ENCODE results near the gene RIPPLY3. TPM values are rescaled to one million over a fixed set of nuclear protein-coding genes. Genes with fewer than 3 reads are reported as not detected.

Gene RIPPLY3
- total and polyA plus RNA-seq, 2 experiments from 2014 or later: 2.5 to 2.8 TPM

DNA sequence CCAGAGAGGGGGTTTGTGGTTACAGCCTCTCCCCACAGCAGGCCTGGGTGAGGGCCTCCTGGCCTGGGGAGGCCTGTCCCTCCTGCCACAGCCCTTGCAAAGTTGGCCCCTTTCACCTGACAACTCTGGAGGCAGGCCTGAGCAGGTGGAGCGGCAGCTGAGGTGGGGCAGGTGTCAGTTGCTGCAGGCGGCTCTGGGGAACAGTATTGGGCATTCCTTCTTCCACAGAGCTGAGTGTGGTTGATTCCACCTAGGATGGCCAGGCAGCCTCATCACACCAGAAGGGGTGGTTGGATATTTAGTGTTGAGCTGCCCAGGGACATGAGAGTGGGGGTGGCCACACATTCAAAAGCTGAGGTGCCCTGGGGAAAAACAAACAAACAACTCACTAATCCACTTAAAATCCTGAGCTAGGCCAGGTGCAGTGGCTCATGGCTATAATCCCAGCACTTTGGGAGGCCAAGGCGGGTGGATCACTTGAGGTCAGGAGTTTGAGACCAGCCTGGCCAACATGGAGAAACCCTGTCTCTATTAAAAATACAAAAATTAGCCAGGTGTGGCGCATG lies 35.3 kb downstream of the RIPPLY3 start (continued):
- TF ChIP-seq, protein P1, sequence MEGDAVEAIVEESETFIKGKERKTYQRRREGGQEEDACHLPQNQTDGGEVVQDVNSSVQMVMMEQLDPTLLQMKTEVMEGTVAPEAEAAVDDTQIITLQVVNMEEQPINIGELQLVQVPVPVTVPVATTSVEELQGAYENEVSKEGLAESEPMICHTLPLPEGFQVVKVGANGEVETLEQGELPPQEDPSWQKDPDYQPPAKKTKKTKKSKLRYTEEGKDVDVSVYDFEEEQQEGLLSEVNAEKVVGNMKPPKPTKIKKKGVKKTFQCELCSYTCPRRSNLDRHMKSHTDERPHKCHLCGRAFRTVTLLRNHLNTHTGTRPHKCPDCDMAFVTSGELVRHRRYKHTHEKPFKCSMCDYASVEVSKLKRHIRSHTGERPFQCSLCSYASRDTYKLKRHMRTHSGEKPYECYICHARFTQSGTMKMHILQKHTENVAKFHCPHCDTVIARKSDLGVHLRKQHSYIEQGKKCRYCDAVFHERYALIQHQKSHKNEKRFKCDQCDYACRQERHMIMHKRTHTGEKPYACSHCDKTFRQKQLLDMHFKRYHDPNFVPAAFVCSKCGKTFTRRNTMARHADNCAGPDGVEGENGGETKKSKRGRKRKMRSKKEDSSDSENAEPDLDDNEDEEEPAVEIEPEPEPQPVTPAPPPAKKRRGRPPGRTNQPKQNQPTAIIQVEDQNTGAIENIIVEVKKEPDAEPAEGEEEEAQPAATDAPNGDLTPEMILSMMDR (conservative IDR thresholded peaks at IDR 0.05; ENCODE audit: low read depth in 2 of 2): no peak

DNA sequence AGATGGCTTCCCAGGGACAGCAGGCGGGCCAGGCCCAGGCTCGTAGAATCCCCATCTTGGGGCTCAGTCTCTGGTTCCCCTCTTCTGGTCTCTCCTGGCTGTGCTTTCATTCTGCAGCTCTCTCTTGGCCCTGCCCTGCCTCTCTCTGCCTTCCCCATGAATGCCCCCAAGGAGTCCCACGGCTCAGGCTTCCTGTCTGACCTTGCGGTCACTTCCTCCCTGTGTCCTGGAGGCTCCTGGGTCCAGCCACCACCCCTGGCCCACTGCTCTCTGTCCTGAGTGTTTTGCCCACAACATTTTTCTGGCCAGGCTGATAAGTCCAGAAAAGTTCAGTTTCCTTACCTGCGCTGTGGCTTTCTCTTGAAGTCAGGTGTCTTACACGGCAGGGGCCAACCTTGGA lies 37.3 kb downstream of the RIPPLY3 start:
- Histone ChIP-seq H3K9me2 (ENCODE audit: insufficient read depth) (no peaks in the 10 kb centered on the region), H2AFZ (no peak overlapping the region), H3K27me3 (ENCODE audit: insufficient read depth) (peaks cover 47% of the 10 kb centered on the region), H3K36me3 (ENCODE audit: insufficient read depth) (no peaks in the 10 kb centered on the region), H3F3A (replicated peaks; ENCODE audit: low read depth) (no peaks in the 10 kb centered on the region), H4K20me1 (replicated peaks; ENCODE audit: insufficient read depth) (no peaks in the 10 kb centered on the region), H3K79me2 (replicated peaks; ENCODE audit: insufficient read depth) (no peaks in the 10 kb centered on the region), H3K4me2 (no peak overlapping the region), H3K27ac (ENCODE audit: low read depth) (no peak overlapping the region), H3K4me1 (ENCODE audit: insufficient read depth) (peaks cover 14% of the 10 kb centered on the region; the same call in 1 of the 2 replicates), H3K4me3 (no peak overlapping the region)
- no peak overlapping the region; the same call in 1 of the 2 replicates for H3K27ac Mint-ChIP-seq
- DNase-seq (ENCODE audit: low spot score) (no peak), ATAC-seq (no peak)
- peaks cover 38% of the 10 kb centered on the region for H3K27me3 Mint-ChIP-seq (ENCODE audit: insufficient read depth, low read depth, poor library complexity)
- peaks cover 38% of the 10 kb centered on the region for H3K4me1 Mint-ChIP-seq
- H3K36me3 Mint-ChIP-seq (ENCODE audit: low read depth): no peaks in the 10 kb centered on the region
- no peak overlapping the region for H3K4me3 Mint-ChIP-seq
- TF ChIP-seq ZNF331 (CRISPR knock-in tag; IDR thresholded peaks at IDR 0.05; ENCODE audit: low read depth): no peak
- TF ChIP-seq NANOG (IDR thresholded peaks at IDR 0.05; ENCODE audit: borderline replicate concordance): no peak
- no peak for TF ChIP-seq EZH2phosphoT487 (IDR thresholded peaks at IDR 0.05; ENCODE audit: unreplicated experiment)
- TF ChIP-seq, protein P1 (conservative IDR thresholded peaks at IDR 0.05; ENCODE audit: low read depth in 2 of 2): no peak
- TF ChIP-seq ZNF114 (CRISPR knock-in tag; IDR thresholded peaks at IDR 0.05): no peak
- no peak for TF ChIP-seq EZH2 (IDR thresholded peaks at IDR 0.05; ENCODE audit: low read depth, unreplicated experiment)
- TF ChIP-seq CREB1 (CRISPR knock-in tag; IDR thresholded peaks at IDR 0.05; ENCODE audit: low read depth): no peak
- TF ChIP-seq, protein P2, sequence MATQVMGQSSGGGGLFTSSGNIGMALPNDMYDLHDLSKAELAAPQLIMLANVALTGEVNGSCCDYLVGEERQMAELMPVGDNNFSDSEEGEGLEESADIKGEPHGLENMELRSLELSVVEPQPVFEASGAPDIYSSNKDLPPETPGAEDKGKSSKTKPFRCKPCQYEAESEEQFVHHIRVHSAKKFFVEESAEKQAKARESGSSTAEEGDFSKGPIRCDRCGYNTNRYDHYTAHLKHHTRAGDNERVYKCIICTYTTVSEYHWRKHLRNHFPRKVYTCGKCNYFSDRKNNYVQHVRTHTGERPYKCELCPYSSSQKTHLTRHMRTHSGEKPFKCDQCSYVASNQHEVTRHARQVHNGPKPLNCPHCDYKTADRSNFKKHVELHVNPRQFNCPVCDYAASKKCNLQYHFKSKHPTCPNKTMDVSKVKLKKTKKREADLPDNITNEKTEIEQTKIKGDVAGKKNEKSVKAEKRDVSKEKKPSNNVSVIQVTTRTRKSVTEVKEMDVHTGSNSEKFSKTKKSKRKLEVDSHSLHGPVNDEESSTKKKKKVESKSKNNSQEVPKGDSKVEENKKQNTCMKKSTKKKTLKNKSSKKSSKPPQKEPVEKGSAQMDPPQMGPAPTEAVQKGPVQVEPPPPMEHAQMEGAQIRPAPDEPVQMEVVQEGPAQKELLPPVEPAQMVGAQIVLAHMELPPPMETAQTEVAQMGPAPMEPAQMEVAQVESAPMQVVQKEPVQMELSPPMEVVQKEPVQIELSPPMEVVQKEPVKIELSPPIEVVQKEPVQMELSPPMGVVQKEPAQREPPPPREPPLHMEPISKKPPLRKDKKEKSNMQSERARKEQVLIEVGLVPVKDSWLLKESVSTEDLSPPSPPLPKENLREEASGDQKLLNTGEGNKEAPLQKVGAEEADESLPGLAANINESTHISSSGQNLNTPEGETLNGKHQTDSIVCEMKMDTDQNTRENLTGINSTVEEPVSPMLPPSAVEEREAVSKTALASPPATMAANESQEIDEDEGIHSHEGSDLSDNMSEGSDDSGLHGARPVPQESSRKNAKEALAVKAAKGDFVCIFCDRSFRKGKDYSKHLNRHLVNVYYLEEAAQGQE (IDR thresholded peaks at IDR 0.05; ENCODE audit: unreplicated experiment): no peak
- TF ChIP-seq, protein P3, sequence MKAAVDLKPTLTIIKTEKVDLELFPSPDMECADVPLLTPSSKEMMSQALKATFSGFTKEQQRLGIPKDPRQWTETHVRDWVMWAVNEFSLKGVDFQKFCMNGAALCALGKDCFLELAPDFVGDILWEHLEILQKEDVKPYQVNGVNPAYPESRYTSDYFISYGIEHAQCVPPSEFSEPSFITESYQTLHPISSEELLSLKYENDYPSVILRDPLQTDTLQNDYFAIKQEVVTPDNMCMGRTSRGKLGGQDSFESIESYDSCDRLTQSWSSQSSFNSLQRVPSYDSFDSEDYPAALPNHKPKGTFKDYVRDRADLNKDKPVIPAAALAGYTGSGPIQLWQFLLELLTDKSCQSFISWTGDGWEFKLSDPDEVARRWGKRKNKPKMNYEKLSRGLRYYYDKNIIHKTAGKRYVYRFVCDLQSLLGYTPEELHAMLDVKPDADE (IDR thresholded peaks at IDR 0.05): no peak
- TF ChIP-seq STAT1 (IDR thresholded peaks at IDR 0.05; ENCODE audit: unreplicated experiment): no peak
- no peak for TF ChIP-seq JUNB (IDR thresholded peaks at IDR 0.05; ENCODE audit: unreplicated experiment)
- H3K9me3 Mint-ChIP-seq: no peaks in the 10 kb centered on the region

Measured in GM23338 (cell line).